ENCODE measurements around the gene PTTG2.

PTTG2 gene

GRCh38 chr4:37927434-37927833 lies 32.8 kb upstream of the PTTG2 start:
- no peak for DNase-seq (ENCODE audit: extremely low spot score)
- TF ChIP-seq SUZ12 (IDR thresholded peaks at IDR 0.05) = no peak
- no peak for TF ChIP-seq TARDBP (IDR thresholded peaks at IDR 0.05)
- no peak for TF ChIP-seq HDGF (IDR thresholded peaks at IDR 0.05; ENCODE audit: borderline replicate concordance)
- TF ChIP-seq L3MBTL2 (conservative IDR thresholded peaks at IDR 0.05) = no peak
- no peak for TF ChIP-seq PKNOX1 (IDR thresholded peaks at IDR 0.05)
- no peak for TF ChIP-seq ZNF384 (IDR thresholded peaks at IDR 0.05)
- POLR2A ChIA-PET = no interaction called here
- CTCF ChIA-PET = interaction anchor here (0.6 kb wide), 1 partner anchor 19 kb away, joined by 3 read pairs; no protein-coding TSS in a partner anchor

GRCh38 chr4:37928426-37929416 lies 31.5 kb upstream of the PTTG2 start:
- TF ChIP-seq LEF1 (IDR thresholded peaks at IDR 0.05; ENCODE audit: borderline replicate concordance) = no peak
- TF ChIP-seq ARNT (IDR thresholded peaks at IDR 0.05) = no peak
- no peak for TF ChIP-seq FOXK2 (IDR thresholded peaks at IDR 0.05)
- TF ChIP-seq TARDBP (IDR thresholded peaks at IDR 0.05) = no peak
- no peak for TF ChIP-seq HDGF (IDR thresholded peaks at IDR 0.05; ENCODE audit: borderline replicate concordance)
- TF ChIP-seq ZNF384 (IDR thresholded peaks at IDR 0.05) = no peak
- no peak for DNase-seq (ENCODE audit: extremely low spot score)
- ChIA-PET POLR2A (no interaction called here), CTCF (no interaction called here)

GRCh38 chr4:37934096-37934495 lies 26.1 kb upstream of the PTTG2 start:
- CTCF ChIA-PET = no interaction called here
- POLR2A ChIA-PET = no interaction called here
- TF ChIP-seq FOXK2 (IDR thresholded peaks at IDR 0.05) (no peak), CTBP1 (IDR thresholded peaks at IDR 0.05; ENCODE audit: borderline replicate concordance) (no peak), FOXM1 (IDR thresholded peaks at IDR 0.05; ENCODE audit: borderline replicate concordance) (no peak), FOXA1 (IDR thresholded peaks at IDR 0.05) (no peak), TARDBP (IDR thresholded peaks at IDR 0.05) (no peak), SUZ12 (IDR thresholded peaks at IDR 0.05) (no peak), NFRKB (IDR thresholded peaks at IDR 0.05) (no peak), LEF1 (IDR thresholded peaks at IDR 0.05; ENCODE audit: borderline replicate concordance) (no peak), PKNOX1 (IDR thresholded peaks at IDR 0.05) (no peak), HDGF (IDR thresholded peaks at IDR 0.05; ENCODE audit: borderline replicate concordance) (no peak), ARNT (IDR thresholded peaks at IDR 0.05) (no peak), BHLHE40 (IDR thresholded peaks at IDR 0.05; ENCODE audit: borderline replicate concordance) (no peak), ELF4 (IDR thresholded peaks at IDR 0.05) (no peak), SP1 (IDR thresholded peaks at IDR 0.05) (no peak), L3MBTL2 (conservative IDR thresholded peaks at IDR 0.05) (no peak), ZNF384 (IDR thresholded peaks at IDR 0.05) (no peak)
- DNase-seq (ENCODE audit: extremely low spot score) = no peak

- TF ChIP-seq SUZ12 (IDR thresholded peaks at IDR 0.05) = no peak
- no peak for TF ChIP-seq CTBP1 (IDR thresholded peaks at IDR 0.05; ENCODE audit: borderline replicate concordance)
- CTCF ChIA-PET = no interaction called here
- DNase-seq (ENCODE audit: extremely low spot score) = no peak
- POLR2A ChIA-PET = no interaction called here
Measured at GRCh38 chr4:37934609-37935008, 25.6 kb upstream of the PTTG2 start.

- TF ChIP-seq HDGF (IDR thresholded peaks at IDR 0.05; ENCODE audit: borderline replicate concordance) = no peak
- no peak for TF ChIP-seq ZNF384 (IDR thresholded peaks at IDR 0.05)
- no peak for TF ChIP-seq ELF4 (IDR thresholded peaks at IDR 0.05)
- no peak for TF ChIP-seq TARDBP (IDR thresholded peaks at IDR 0.05)
- no peak for TF ChIP-seq FOXA1 (IDR thresholded peaks at IDR 0.05)
- no peak for TF ChIP-seq LEF1 (IDR thresholded peaks at IDR 0.05; ENCODE audit: borderline replicate concordance)
- no peak for TF ChIP-seq BHLHE40 (IDR thresholded peaks at IDR 0.05; ENCODE audit: borderline replicate concordance)
- TF ChIP-seq NFRKB (IDR thresholded peaks at IDR 0.05) = no peak
- no peak for TF ChIP-seq ARNT (IDR thresholded peaks at IDR 0.05)
- no peak for TF ChIP-seq L3MBTL2 (conservative IDR thresholded peaks at IDR 0.05)
- TF ChIP-seq PKNOX1 (IDR thresholded peaks at IDR 0.05) = no peak
- TF ChIP-seq CTBP1 (IDR thresholded peaks at IDR 0.05; ENCODE audit: borderline replicate concordance) = no peak
- no peak for TF ChIP-seq FOXM1 (IDR thresholded peaks at IDR 0.05; ENCODE audit: borderline replicate concordance)
- no peak for TF ChIP-seq SP1 (IDR thresholded peaks at IDR 0.05)
- ChIA-PET CTCF (no interaction called here), POLR2A (no interaction called here)
- no peak for DNase-seq (ENCODE audit: extremely low spot score)
Measured at GRCh38 chr4:37935026-37935425, 25.2 kb upstream of the PTTG2 start.

- POLR2A ChIA-PET = no interaction called here
- CTCF ChIA-PET = no interaction called here
- TF ChIP-seq ELF4 (IDR thresholded peaks at IDR 0.05) = no peak
- TF ChIP-seq HDGF (IDR thresholded peaks at IDR 0.05; ENCODE audit: borderline replicate concordance) = no peak
- TF ChIP-seq CTBP1 (IDR thresholded peaks at IDR 0.05; ENCODE audit: borderline replicate concordance) = no peak
- no peak for TF ChIP-seq SUZ12 (IDR thresholded peaks at IDR 0.05)
- TF ChIP-seq L3MBTL2 (conservative IDR thresholded peaks at IDR 0.05) = no peak
- no peak for TF ChIP-seq PKNOX1 (IDR thresholded peaks at IDR 0.05)
- no peak for TF ChIP-seq FOXA1 (IDR thresholded peaks at IDR 0.05)
- DNase-seq (ENCODE audit: extremely low spot score) = no peak
Measured at GRCh38 chr4:37936889-37937498, 23.2 kb upstream of the PTTG2 start.
